CD8-positive, alpha-beta memory T cell (primary cell): ENCODE measurements around the gene CHRND. TPM values are rescaled to one million over a fixed set of nuclear protein-coding genes. Genes with fewer than 3 reads are reported as not detected.

Experiments used
- CTCF ChIA-PET: fragments of 350-600 bp; sonication (Branson Sonifier 250); formaldehyde crosslinking; loops from one replicate; lab custom pipeline; 2021; ENCODE audit warnings: antibody characterized with exemption; lab: Charles Lee
- POLR2A ChIA-PET: fragments of 350-600 bp; sonication (Branson Sonifier 250); formaldehyde crosslinking; loops from one replicate; lab custom pipeline; 2021; ENCODE audit warnings: antibody characterized with exemption; lab: Charles Lee
- DNase-seq, 5 donors: peaks; one replicate each; pipeline versions ENCODE4 v3.0.0 to v3.0.0-alpha.2; 2020 to 2022; ENCODE audit warnings: mixed read lengths in 1 of 5
- H3K27ac ChIP-seq: one replicate; pipeline ENCODE4 v1.7.0; 2013; ENCODE audit warnings: low read depth, mild to moderate bottlenecking, low read length, moderate library complexity
- H3K27me3 ChIP-seq: 2 replicates; pipeline ENCODE4 v1.7.0; 2013; ENCODE audit warnings: low read length, mild to moderate bottlenecking; ENCODE audit not compliant: insufficient read depth, poor library complexity, severe bottlenecking
- H3K36me3 ChIP-seq: 2 replicates; pipeline ENCODE4 v1.7.0; 2013; ENCODE audit warnings: mild to moderate bottlenecking, low read length, moderate library complexity; ENCODE audit not compliant: insufficient read depth
- H3K4me1 ChIP-seq: 2 replicates; pipeline ENCODE4 v1.7.0; 2013; ENCODE audit warnings: mild to moderate bottlenecking, low read length, moderate library complexity; ENCODE audit not compliant: insufficient read depth
- H3K4me3 ChIP-seq: 2 replicates; pipeline ENCODE4 v1.7.0; 2013; ENCODE audit warnings: mild to moderate bottlenecking, low read length
- H3K9me3 ChIP-seq: 2 replicates; pipeline ENCODE4 v1.7.0; 2013; ENCODE audit warnings: mild to moderate bottlenecking, low read length
- H3K27ac Mint-ChIP-seq, 8 donors: one replicate each; pipeline ENCODE4 v1.8.0; 2020 to 2021; ENCODE audit warnings: mixed read lengths in 8 of 8, mild to moderate bottlenecking in 6 of 8, inconsistent platforms in 3 of 8, moderate library complexity in 3 of 8
- H3K27me3 Mint-ChIP-seq, 2 donors: one replicate each; pipeline ENCODE4 v1.8.0; 2020 to 2021; ENCODE audit warnings: mixed read lengths in 2 of 2, mild to moderate bottlenecking in 1 of 2, moderate library complexity in 1 of 2
- H3K36me3 Mint-ChIP-seq, 3 donors: one replicate each; pipeline ENCODE4 v1.8.0; 2020 to 2021; ENCODE audit warnings: mixed read lengths in 3 of 3, inconsistent platforms in 1 of 3, mild to moderate bottlenecking in 1 of 3
- H3K4me1 Mint-ChIP-seq, 3 donors: one replicate each; pipeline ENCODE4 v1.8.0; 2020 to 2021; ENCODE audit warnings: mixed read lengths in 3 of 3, inconsistent platforms in 1 of 3, mild to moderate bottlenecking in 1 of 3
- H3K4me3 Mint-ChIP-seq, 7 donors: one replicate each; pipeline ENCODE4 v1.8.0; 2020 to 2021; ENCODE audit warnings: mixed read lengths in 7 of 7, mild to moderate bottlenecking in 6 of 7, moderate library complexity in 4 of 7, inconsistent platforms in 2 of 7
- H3K9me3 Mint-ChIP-seq, 5 donors: one replicate each; pipeline ENCODE4 v1.8.0; 2020 to 2022; ENCODE audit warnings: mixed read lengths in 5 of 5, mild to moderate bottlenecking in 3 of 5, moderate library complexity in 2 of 5, inconsistent platforms in 1 of 5
- polyA plus RNA-seq: library from polyadenylated mRNA; unstranded; fragments of 300-500 nt; fragmentation: Illumina TruSeq; gene quantifications from one replicate; pipeline ENCODE4 v1.2.3, GENCODE V29; 2021
- total RNA-seq, 2 experiments: library from RNA; stranded (reverse); gene quantifications; one replicate each; pipeline ENCODE4 v1.2.3, GENCODE V29; 2021

Gene CHRND
- total and polyA plus RNA-seq, 3 experiments from 2014 or later, result not detected

- POLR2A ChIA-PET, result no interaction called here
- no peaks in the 10 kb centered on the region for H3K36me3 Mint-ChIP-seq
- H3K4me3 ChIP-seq, result no peak overlapping the region
- no peaks in the 10 kb centered on the region for H3K9me3 ChIP-seq
- CTCF ChIA-PET, result interaction anchor here (1.5 kb wide), 1 partner anchor 8 kb away, joined by 3 read pairs; no protein-coding TSS in a partner anchor
- H3K4me3 Mint-ChIP-seq, result peak overlapping the region in 6 of 7 donors; percentile 28 to 60 (median 40)
- H3K4me1 ChIP-seq, result no peaks in the 10 kb centered on the region
- H3K27ac ChIP-seq, result no peak overlapping the region
- H3K36me3 ChIP-seq, result no peaks in the 10 kb centered on the region
- no peak for DNase-seq
- H3K27me3 ChIP-seq, result peaks cover 8% of the 10 kb centered on the region
- H3K9me3 Mint-ChIP-seq, result peaks cover 0 to 2% (median 0%) of the 10 kb centered on the region in 5 donors
- H3K27me3 Mint-ChIP-seq, result peaks cover 20 to 51% of the 10 kb centered on the region in 2 donors
- peaks cover 1 to 10% (median 5%) of the 10 kb centered on the region in 3 donors for H3K4me1 Mint-ChIP-seq
- peak overlapping the region in 3 of 8 donors; percentile 11 to 58 (median 31) for H3K27ac Mint-ChIP-seq
Measured at GRCh38 chr2:232503809-232504323, 22.1 kb upstream of the CHRND start.

GRCh38 chr2:232504438-232504837 lies 21.5 kb upstream of the CHRND start:
- no peaks in the 10 kb centered on the region for H3K36me3 Mint-ChIP-seq
- no peak for DNase-seq
- peaks cover 0 to 2% (median 0%) of the 10 kb centered on the region in 5 donors for H3K9me3 Mint-ChIP-seq
- no peak overlapping the region for H3K4me3 ChIP-seq
- H3K27me3 ChIP-seq, result peaks cover 8% of the 10 kb centered on the region
- H3K4me3 Mint-ChIP-seq, result peak overlapping the region in 3 of 7 donors; percentile 15 to 56 (median 34)
- peak overlapping the region in 3 of 8 donors; percentile 11 to 58 (median 58) for H3K27ac Mint-ChIP-seq
- H3K36me3 ChIP-seq, result no peaks in the 10 kb centered on the region
- no peaks in the 10 kb centered on the region for H3K9me3 ChIP-seq
- no peak overlapping the region for H3K27ac ChIP-seq
- CTCF ChIA-PET, result interaction anchor here (1.1 to 1.5 kb wide), 2 partner anchors 9 to 11 kb away, joined by 3 read pairs; no protein-coding TSS in a partner anchor
- peaks cover 20 to 54% of the 10 kb centered on the region in 2 donors for H3K27me3 Mint-ChIP-seq
- peaks cover 1 to 10% (median 5%) of the 10 kb centered on the region in 3 donors for H3K4me1 Mint-ChIP-seq
- POLR2A ChIA-PET, result no interaction called here
- no peaks in the 10 kb centered on the region for H3K4me1 ChIP-seq

DNA sequence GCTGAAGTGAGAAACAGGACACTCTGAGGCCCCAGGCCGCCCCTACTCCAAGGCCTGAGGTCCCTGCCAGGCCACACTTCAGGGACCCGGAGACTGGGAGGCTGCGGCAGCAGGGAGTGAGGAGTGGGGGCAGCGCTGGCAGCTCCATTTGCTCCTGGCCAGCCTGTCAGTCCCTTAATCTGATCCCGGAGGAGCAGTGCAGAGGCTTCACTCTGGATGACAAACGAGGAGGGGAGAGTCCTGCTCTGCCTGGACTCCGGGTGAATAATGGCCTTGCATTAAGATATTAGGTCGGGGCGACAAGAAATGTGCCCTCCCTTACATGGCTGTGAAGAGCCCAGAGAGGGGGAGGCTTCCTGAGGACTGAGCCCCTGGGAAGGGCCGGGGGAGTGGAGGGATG lies 20.1 kb upstream of the CHRND start:
- Mint-ChIP-seq H3K36me3 (no peaks in the 10 kb centered on the region), H3K4me3 (no peak overlapping the region), H3K4me1 (peaks cover 1 to 10% (median 5%) of the 10 kb centered on the region in 3 donors), H3K9me3 (peaks cover 0 to 2% (median 0%) of the 10 kb centered on the region in 5 donors), H3K27me3 (peaks cover 17 to 48% of the 10 kb centered on the region in 2 donors), H3K27ac (no peak overlapping the region)
- Histone ChIP-seq H3K36me3 (no peaks in the 10 kb centered on the region), H3K4me1 (no peaks in the 10 kb centered on the region), H3K4me3 (no peak overlapping the region), H3K27me3 (peaks cover 8% of the 10 kb centered on the region), H3K9me3 (no peaks in the 10 kb centered on the region), H3K27ac (no peak overlapping the region)
- ChIA-PET POLR2A (no interaction called here), CTCF (no interaction called here)
- no peak for DNase-seq

DNA sequence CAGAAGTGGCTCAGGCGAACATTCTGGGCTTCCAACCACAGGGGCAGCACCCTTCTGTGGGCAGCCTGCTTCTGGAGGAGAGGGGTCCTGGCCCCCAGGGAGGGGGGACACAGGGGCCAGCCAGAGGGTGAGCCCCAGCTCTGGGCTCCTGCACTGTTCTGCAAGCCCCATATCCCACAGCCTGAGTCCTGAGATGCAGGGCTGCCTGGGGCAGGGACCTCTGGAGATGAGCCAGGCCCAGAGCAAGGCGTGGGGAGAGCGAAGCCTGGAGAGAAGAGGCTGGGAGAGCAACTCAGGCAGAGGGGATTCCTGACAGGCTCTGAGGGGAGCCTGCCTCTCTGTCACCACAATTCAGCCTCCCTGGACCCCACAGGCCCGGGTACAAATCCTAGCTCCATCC lies 19.3 kb upstream of the CHRND start:
- CTCF ChIA-PET, result interaction anchor here (1.0 kb wide), 1 partner anchor 9 kb away, joined by 3 read pairs; no protein-coding TSS in a partner anchor
- Mint-ChIP-seq H3K27me3 (peaks cover 15 to 41% of the 10 kb centered on the region in 2 donors), H3K9me3 (no peaks in the 10 kb centered on the region), H3K4me3 (no peak overlapping the region), H3K4me1 (peaks cover 1 to 10% (median 5%) of the 10 kb centered on the region in 3 donors), H3K36me3 (no peaks in the 10 kb centered on the region), H3K27ac (no peak overlapping the region)
- no peak for DNase-seq
- no peak overlapping the region for H3K4me3 ChIP-seq
- no peaks in the 10 kb centered on the region for H3K4me1 ChIP-seq
- H3K27ac ChIP-seq, result no peak overlapping the region
- POLR2A ChIA-PET, result no interaction called here
- no peaks in the 10 kb centered on the region for H3K9me3 ChIP-seq
- no peaks in the 10 kb centered on the region for H3K36me3 ChIP-seq
- H3K27me3 ChIP-seq, result peaks cover 3% of the 10 kb centered on the region

DNA sequence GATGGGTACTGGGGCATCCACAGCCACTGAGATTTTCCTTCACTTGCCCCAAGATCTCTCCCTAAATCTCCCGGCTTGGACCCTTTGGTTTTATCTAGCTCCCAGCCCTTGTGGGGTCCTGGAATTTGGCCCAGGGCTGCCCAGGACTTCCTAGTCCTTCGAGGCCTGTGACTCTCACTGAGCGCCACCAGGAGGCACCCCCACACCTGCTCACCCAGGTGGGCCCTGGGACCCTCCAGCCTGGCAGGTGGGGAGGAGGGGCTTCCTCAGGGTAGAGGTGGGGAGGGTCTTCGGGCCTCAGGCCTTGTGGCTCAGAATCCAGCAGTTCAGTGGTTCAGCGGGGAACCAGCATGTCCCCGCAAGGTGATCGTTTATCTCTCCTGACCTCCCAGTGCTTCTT lies 17.7 kb upstream of the CHRND start:
- peaks cover 0 to 6% (median 1%) of the 10 kb centered on the region in 3 donors for H3K4me1 Mint-ChIP-seq
- H3K27me3 Mint-ChIP-seq, result peaks cover 15 to 43% of the 10 kb centered on the region in 2 donors
- Histone ChIP-seq H3K4me3 (no peak overlapping the region), H3K9me3 (no peaks in the 10 kb centered on the region), H3K4me1 (no peaks in the 10 kb centered on the region), H3K27me3 (no peaks in the 10 kb centered on the region), H3K36me3 (no peaks in the 10 kb centered on the region), H3K27ac (no peak overlapping the region)
- H3K36me3 Mint-ChIP-seq, result no peaks in the 10 kb centered on the region
- H3K4me3 Mint-ChIP-seq, result no peak overlapping the region
- DNase-seq, result no peak
- H3K27ac Mint-ChIP-seq, result no peak overlapping the region
- CTCF ChIA-PET, result no interaction called here
- no peaks in the 10 kb centered on the region for H3K9me3 Mint-ChIP-seq
- POLR2A ChIA-PET, result no interaction called here

DNA sequence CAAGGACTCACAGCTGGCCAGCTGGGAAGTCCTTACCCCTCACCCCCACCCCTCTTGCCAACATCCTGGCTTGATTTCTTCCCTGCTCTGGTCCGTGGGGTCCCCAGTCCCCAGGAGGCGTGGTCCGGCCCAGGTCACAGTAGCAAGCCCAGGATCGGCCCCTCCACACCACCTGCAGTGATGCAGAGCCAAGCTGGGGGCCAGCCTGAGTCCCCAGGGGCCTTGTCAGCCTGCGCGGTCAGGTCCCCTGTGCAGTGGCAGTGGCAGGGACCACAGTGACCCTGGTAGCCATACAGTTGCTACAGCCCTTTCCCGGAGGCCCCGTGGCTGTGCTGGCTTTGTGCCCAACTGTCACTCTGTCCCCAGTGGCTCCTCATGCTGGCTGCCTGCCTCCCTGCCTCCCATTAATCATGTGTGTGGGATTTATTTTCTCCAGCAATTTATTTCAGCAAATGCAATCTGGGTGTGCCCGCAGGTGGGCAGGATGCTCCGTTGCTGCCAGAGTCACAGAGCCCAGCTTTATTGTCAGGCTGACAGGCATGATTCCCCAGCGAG lies 14.5 kb upstream of the CHRND start:
- H3K4me1 Mint-ChIP-seq, result no peaks in the 10 kb centered on the region
- CTCF ChIA-PET, result interaction anchor here (4.8 kb wide), 1 partner anchor 10 kb away, joined by 15 read pairs; no protein-coding TSS in a partner anchor

DNA sequence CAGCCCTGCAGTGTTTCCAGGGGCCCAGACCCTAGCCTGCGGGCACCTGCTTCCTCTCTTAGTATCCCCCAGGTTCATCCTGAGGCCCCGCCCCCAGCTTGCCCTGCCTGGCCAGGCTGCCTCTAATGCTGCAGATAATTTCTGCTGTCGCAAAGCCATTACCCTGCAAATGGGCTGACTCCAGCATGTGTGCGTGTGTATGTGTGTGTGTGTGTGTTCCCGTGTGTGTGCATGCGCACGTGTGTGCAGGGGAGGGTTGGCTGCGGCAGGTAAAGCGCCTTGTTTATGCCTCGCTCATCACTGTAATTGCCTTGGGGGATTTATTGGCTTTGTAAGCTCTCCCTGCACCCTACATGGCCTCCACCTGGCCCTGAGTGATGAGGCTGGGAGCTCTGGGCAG lies 13.4 kb upstream of the CHRND start:
- Mint-ChIP-seq H3K4me3 (no peak overlapping the region), H3K36me3 (no peaks in the 10 kb centered on the region), H3K27ac (no peak overlapping the region), H3K4me1 (no peaks in the 10 kb centered on the region), H3K9me3 (no peaks in the 10 kb centered on the region), H3K27me3 (peaks cover 3 to 29% of the 10 kb centered on the region in 2 donors)
- Histone ChIP-seq H3K27me3 (no peaks in the 10 kb centered on the region), H3K36me3 (no peaks in the 10 kb centered on the region), H3K27ac (no peak overlapping the region), H3K9me3 (no peaks in the 10 kb centered on the region), H3K4me1 (no peaks in the 10 kb centered on the region), H3K4me3 (no peak overlapping the region)
- no peak for DNase-seq
- CTCF ChIA-PET, result interaction anchor here (4.8 kb wide), 1 partner anchor 9 kb away, joined by 15 read pairs; no protein-coding TSS in a partner anchor
- POLR2A ChIA-PET, result no interaction called here

More for the DNA sequence above, 14.5 kb upstream of the CHRND start:
- Mint-ChIP-seq H3K9me3 (no peaks in the 10 kb centered on the region), H3K36me3 (no peaks in the 10 kb centered on the region), H3K27ac (no peak overlapping the region), H3K4me3 (no peak overlapping the region), H3K27me3 (peaks cover 2 to 34% of the 10 kb centered on the region in 2 donors)
- Histone ChIP-seq H3K27ac (no peak overlapping the region), H3K9me3 (no peaks in the 10 kb centered on the region), H3K4me1 (no peaks in the 10 kb centered on the region), H3K4me3 (no peak overlapping the region), H3K27me3 (no peaks in the 10 kb centered on the region), H3K36me3 (no peaks in the 10 kb centered on the region)
- no peak for DNase-seq
- POLR2A ChIA-PET, result no interaction called here

- Histone ChIP-seq H3K4me3 (no peak overlapping the region), H3K27ac (no peak overlapping the region), H3K36me3 (no peaks in the 10 kb centered on the region), H3K4me1 (no peaks in the 10 kb centered on the region), H3K27me3 (no peaks in the 10 kb centered on the region), H3K9me3 (no peaks in the 10 kb centered on the region)
- DNase-seq, result no peak
- Mint-ChIP-seq H3K4me3 (no peak overlapping the region), H3K4me1 (no peaks in the 10 kb centered on the region), H3K9me3 (no peaks in the 10 kb centered on the region), H3K27ac (peak overlapping the region in 1 of 8 donors; percentile 63), H3K27me3 (peaks cover 5 to 30% of the 10 kb centered on the region in 2 donors), H3K36me3 (no peaks in the 10 kb centered on the region)
- ChIA-PET POLR2A (no interaction called here), CTCF (interaction anchor here (4.8 kb wide), 1 partner anchor 8 kb away, joined by 15 read pairs; no protein-coding TSS in a partner anchor)
Measured at GRCh38 chr2:232513353-232513752, 12.6 kb upstream of the CHRND start.
